IMR-90 (cell line): ENCODE results near the gene GAREM2. TPM values are rescaled to one million over a fixed set of nuclear protein-coding genes. Genes with fewer than 3 reads are reported as not detected.

ENCODE experiments used
- ATAC-seq: fragments of 200-7000 bp; cut with Tn5 transposase; 2 replicates; pipeline ENCODE4 v1.9.1; 2020; ENCODE audit warnings: low read depth, mild to moderate bottlenecking, moderate library complexity
- BruUV-seq: library from RNA; stranded (reverse); fragments of 400-500 nt; replicated peaks from 2 replicates; lab custom pipeline; 2021; lab: Mats Ljungman, UMichigan
- CTCF ChIA-PET: fragments of 300-600 bp; formaldehyde crosslinking; extraction: SDS; loops from one replicate; lab custom pipeline; 2021; ENCODE audit warnings: antibody characterized with exemption; lab: Yijun Ruan, JAX
- POLR2A ChIA-PET: fragments of 300-600 bp; sonication (Branson Sonifier 250); formaldehyde crosslinking; loops from one replicate; lab custom pipeline; 2022; ENCODE audit warnings: antibody characterized with exemption; ENCODE audit not compliant: unreplicated experiment; lab: Charles Lee
- DNase-seq: peaks from one replicate; pipeline ENCODE4 v3.0.0; 2013
- H2AFZ ChIP-seq: replicated peaks from 2 replicates; pipeline ENCODE3; 2013; ENCODE audit warnings: low read length, mild to moderate bottlenecking; ENCODE audit not compliant: poor library complexity
- H2AK5ac ChIP-seq: 2 replicates; pipeline ENCODE4 v1.6.1; 2013; ENCODE audit warnings: low read depth, low read length, inconsistent platforms
- H2AK9ac ChIP-seq: replicated peaks from 2 replicates; pipeline ENCODE3; 2013; ENCODE audit warnings: mild to moderate bottlenecking, low read depth, low read length, moderate library complexity; ENCODE audit not compliant: poor library complexity
- H2BK120ac ChIP-seq: 2 replicates; pipeline ENCODE4 v1.6.1; 2013; ENCODE audit warnings: low read depth, low read length, inconsistent platforms
- H2BK15ac ChIP-seq: 3 replicates; pipeline ENCODE4 v1.6.1; 2013; ENCODE audit warnings: low read depth, low read length, inconsistent platforms
- H2BK20ac ChIP-seq: 2 replicates; pipeline ENCODE4 v1.6.1; 2013; ENCODE audit warnings: low read depth, mild to moderate bottlenecking, inconsistent platforms, low read length, moderate library complexity
- H2BK5ac ChIP-seq: 2 replicates; pipeline ENCODE4 v1.6.1; 2013; ENCODE audit warnings: mild to moderate bottlenecking, low read depth, low read length, inconsistent platforms; ENCODE audit not compliant: poor library complexity, severe bottlenecking
- H3K14ac ChIP-seq: replicated peaks from 2 replicates; pipeline ENCODE4 v1.6.1; 2013; ENCODE audit warnings: low read depth, low read length, inconsistent platforms
- H3K18ac ChIP-seq: 2 replicates; pipeline ENCODE4 v1.6.1; 2013; ENCODE audit warnings: low read depth, low read length, control low read depth
- H3K23ac ChIP-seq: 2 replicates; pipeline ENCODE4 v1.6.1; 2013; ENCODE audit warnings: low read depth, low read length, inconsistent platforms
- H3K27ac ChIP-seq: 2 replicates; pipeline ENCODE4 v1.5.1; 2013; ENCODE audit warnings: mild to moderate bottlenecking, control low read depth, low read length; ENCODE audit not compliant: insufficient read depth
- H3K27me3 ChIP-seq: 2 replicates; pipeline ENCODE4 v1.6.1; 2013; ENCODE audit warnings: low read length; ENCODE audit not compliant: control insufficient read depth, insufficient read depth
- H3K36me3 ChIP-seq: 2 replicates; pipeline ENCODE4 v1.6.1; 2013; ENCODE audit warnings: low read length, mixed read lengths; ENCODE audit not compliant: control insufficient read depth, insufficient read depth
- H3K4ac ChIP-seq: 2 replicates; pipeline ENCODE4 v1.6.1; 2013; ENCODE audit warnings: low read depth, low read length, inconsistent platforms
- H3K4me1 ChIP-seq: 2 replicates; pipeline ENCODE4 v1.6.1; 2013; ENCODE audit warnings: low read length, mixed read lengths; ENCODE audit not compliant: control insufficient read depth, insufficient read depth
- H3K4me2 ChIP-seq: 2 replicates; pipeline ENCODE4 v1.6.1; 2013; ENCODE audit warnings: low read depth, mild to moderate bottlenecking, control low read depth, low read length, moderate library complexity
- H3K4me3 ChIP-seq: 2 replicates; pipeline ENCODE4 v1.5.1; 2013; ENCODE audit warnings: low read depth, mild to moderate bottlenecking, control low read depth, low read length, moderate library complexity; ENCODE audit not compliant: insufficient read depth
- H3K56ac ChIP-seq: 2 replicates; pipeline ENCODE4 v1.6.1; 2013; ENCODE audit warnings: low read length, inconsistent platforms; ENCODE audit not compliant: insufficient read depth; ENCODE audit errors: extremely low read depth
- H3K79me1 ChIP-seq, 2 experiments: 2 replicates each; pipeline ENCODE4 v1.6.1; 2013; ENCODE audit warnings: low read length in 2 of 2, inconsistent platforms in 1 of 2, low read depth in 1 of 2
- H3K9ac ChIP-seq: 2 replicates; pipeline ENCODE4 v1.6.1; 2013; ENCODE audit warnings: low read depth, low read length, control low read depth
- H3K9me1 ChIP-seq: 2 replicates; pipeline ENCODE4 v1.6.1; 2013; ENCODE audit warnings: low read length, inconsistent platforms; ENCODE audit not compliant: insufficient read depth
- H3K9me3 ChIP-seq: 2 replicates; pipeline ENCODE4 v1.6.1; 2013; ENCODE audit warnings: low read length; ENCODE audit not compliant: control insufficient read depth, insufficient read depth
- H4K20me1 ChIP-seq: 2 replicates; pipeline ENCODE4 v1.6.1; 2013; ENCODE audit warnings: low read length, inconsistent platforms; ENCODE audit not compliant: insufficient read depth
- H4K5ac ChIP-seq: 2 replicates; pipeline ENCODE4 v1.6.1; 2013; ENCODE audit warnings: mild to moderate bottlenecking, low read depth, low read length, control low read depth
- H4K8ac ChIP-seq, 2 experiments: 2 replicates each; pipeline ENCODE4 v1.6.1; 2013; ENCODE audit warnings: low read depth in 2 of 2, low read length in 2 of 2, control low read depth in 1 of 2, inconsistent platforms in 1 of 2
- H4K91ac ChIP-seq: 2 replicates; pipeline ENCODE4 v1.6.1; 2013; ENCODE audit warnings: low read depth, low read length, inconsistent platforms; ENCODE audit not compliant: insufficient read depth
- CTCF ChIP-seq: conservative IDR thresholded peaks from 2 replicates; pipeline ENCODE4 v1.5.1; 2012; ENCODE audit warnings: mild to moderate bottlenecking, low read depth, low read length, improper control_type of control experiment
- ELK1 ChIP-seq: fragments of 150-350 bp; IDR thresholded peaks from 2 replicates; pipeline ENCODE4 v1.6.1; 2016; ENCODE audit warnings: low read depth, mild to moderate bottlenecking, low read length, moderate library complexity, borderline replicate concordance
- MAFK ChIP-seq: IDR thresholded peaks from 2 replicates; pipeline ENCODE4 v1.6.1; 2012; ENCODE audit warnings: low read depth, low read length, improper control_type of control experiment
- MXI1 ChIP-seq: IDR thresholded peaks from 2 replicates; pipeline ENCODE4 v1.6.1; 2012; ENCODE audit warnings: low read depth, mild to moderate bottlenecking, low read length, moderate library complexity, borderline replicate concordance
- WGBS, 2 experiments: methylation state at CpG; one replicate each; pipeline versions ENCODE4 v1.1.5 to v1.1.7; 2013; ENCODE audit warnings: missing lambda C conversion rate in 2 of 2; ENCODE audit not compliant: insufficient read length in 1 of 2; ENCODE audit errors: extremely low coverage in 2 of 2; 5-methylcytosine and 5-hydroxymethylcytosine counted together
- dilution Hi-C: fragments of 300-500 bp; cut with HindIII; formaldehyde crosslinking; loops from one replicate; pipeline ENCODE4 v1.14.3; 2018; ENCODE audit warnings: low sequenced_read_pairs; ENCODE audit not compliant: unreplicated experiment
- in situ Hi-C: fragments of 300-500 bp; cut with MboI; formaldehyde crosslinking; loops from 3 replicates; pipeline ENCODE4 v1.14.3; 2019; ENCODE audit warnings: low sequenced_read_pairs, inconsistent platforms, mixed read lengths
- intact Hi-C: fragments of 100-400 bp; cut with micrococcal nuclease; formaldehyde crosslinking; loops from 2 replicates; pipeline ENCODE4 v1.10.0; 2022
- polyA plus RNA-seq, 3 experiments: library from polyadenylated mRNA; depleted of rRNA; stranded (reverse); fragments of >200 nt; gene quantifications; 2 replicates each; pipeline ENCODE4 v1.2.3, GENCODE V29; 2012; ENCODE audit warnings: low replicate concordance in 1 of 3
- total RNA-seq: library from RNA; depleted of rRNA; stranded (reverse); fragments of >200 nt; gene quantifications from 2 replicates; pipeline ENCODE4 v1.2.3, GENCODE V29; 2012

Gene GAREM2
- total and polyA plus RNA-seq, 2 of the 4 experiments (the other 2 are of a cell fraction): 0.36 to 1.8 TPM

GRCh38 chr2:26202981-26203490 lies 30.1 kb downstream of the GAREM2 start:
- DNase-seq: no peak
- no peak overlapping the region for H3K4ac ChIP-seq
- H2AFZ ChIP-seq: no peak overlapping the region
- CTCF ChIA-PET: no interaction called here
- H2AK5ac ChIP-seq: no peak overlapping the region
- H3K4me1 ChIP-seq: no peaks in the 10 kb centered on the region
- H2BK5ac ChIP-seq: no peak overlapping the region
- TF ChIP-seq ELK1 (no peak), MAFK (peak; percentile 32; the same call in 1 of the 2 replicates), CTCF (no peak), MXI1 (no peak)
- H2BK15ac ChIP-seq: no peak overlapping the region
- peaks cover 0 to 2% of the 10 kb centered on the region in 2 experiments; a peak in 1 of 4 replicates for H3K79me1 ChIP-seq
- H3K9ac ChIP-seq: no peak overlapping the region
- no peaks in the 10 kb centered on the region for H3K27me3 ChIP-seq
- no peak overlapping the region for H3K18ac ChIP-seq
- no peak overlapping the region for H3K27ac ChIP-seq
- POLR2A ChIA-PET: no interaction called here
- H4K8ac ChIP-seq: no peak overlapping the region
- H3K36me3 ChIP-seq: peaks cover 32% of the 10 kb centered on the region
- H3K9me1 ChIP-seq: no peaks in the 10 kb centered on the region
- no CpG with 5 or more reads among the region's 1 CpG for WGBS, 2 experiments
- no peak overlapping the region for H2AK9ac ChIP-seq
- H3K56ac ChIP-seq: no peak overlapping the region
- H4K91ac ChIP-seq: no peak overlapping the region
- H2BK20ac ChIP-seq: no peak overlapping the region
- H3K14ac ChIP-seq: no peak overlapping the region
- no peak for ATAC-seq
- no peak overlapping the region for H3K4me3 ChIP-seq
- H3K9me3 ChIP-seq: no peaks in the 10 kb centered on the region
- H3K4me2 ChIP-seq: no peak overlapping the region
- intact Hi-C loops (loop anchor here (5.0 kb wide), 1 partner anchor 34 kb away; no protein-coding TSS in a partner anchor), dilution Hi-C loops (no loop called here), in situ Hi-C loops (no loop called here)
- H4K5ac ChIP-seq: no peak overlapping the region; the same call in 1 of the 2 replicates
- H2BK120ac ChIP-seq: no peak overlapping the region
- H4K20me1 ChIP-seq: no peaks in the 10 kb centered on the region
- no TSS peak for BruUV-seq
- no peak overlapping the region for H3K23ac ChIP-seq
